22Rv1 (cell line): ENCODE data around the gene DRICH1.

Experiments
- CTCF ChIP-seq: fragments of 450-650 bp; IDR thresholded peaks from 2 replicates; pipeline ENCODE4 v1.5.1; 2017; ENCODE audit warnings: mild to moderate bottlenecking
- ZFX ChIP-seq: fragments of 450-650 bp; IDR thresholded peaks from 2 replicates; pipeline ENCODE4 v1.6.1; 2017; ENCODE audit warnings: antibody characterized with exemption, borderline replicate concordance

GRCh38 chr22:23622634-23623033, 9.5 kb downstream of the DRICH1 start:
- TF ChIP-seq CTCF (no peak), ZFX (no peak)
